HCT116 (cell line): ENCODE data around the gene FILIP1. TPM values are rescaled to one million over a fixed set of nuclear protein-coding genes. Genes with fewer than 3 reads are reported as not detected.

Experiments
- ATAC-seq: fragments of 200-7000 bp; cut with Tn5 transposase; 2 replicates; pipeline ENCODE4 v1.9.1; 2020; ENCODE audit warnings: mild to moderate bottlenecking, moderate library complexity
- BruUV-seq: library from RNA; stranded (reverse); fragments of 400-500 nt; replicated peaks from 2 replicates; lab custom pipeline; 2021; lab: Mats Ljungman, UMichigan
- CTCF ChIA-PET: fragments of 300-600 bp; sonication (Branson Sonifier 250); formaldehyde crosslinking; loops from one replicate; lab custom pipeline; 2021; ENCODE audit warnings: antibody characterized with exemption; lab: Charles Lee
- POLR2A ChIA-PET: fragments of 300-600, 350-600 bp; sonication (Branson Sonifier 250); formaldehyde crosslinking; loops from one replicate; lab custom pipeline; 2021; ENCODE audit warnings: antibody characterized with exemption; lab: Charles Lee
- RAD21 ChIA-PET, 2 experiments: fragments of 300-600 bp; sonication (Branson Sonifier 250); formaldehyde crosslinking; loops; one replicate each; lab custom pipeline; 2023; ENCODE audit warnings: low total read pairs in 2 of 2; ENCODE audit not compliant: uncharacterized antibody in 2 of 2, unreplicated experiment in 2 of 2, low non-redundant PET in 1 of 2; lab: Charles Lee
- DNase-seq: peaks from one replicate; pipeline ENCODE4 v3.0.0-alpha.2; 2010; ENCODE audit warnings: low read depth, low spot score
- H2AFZ ChIP-seq: fragments of 200-600 bp; shearing (Covaris generic), sonication (generic); 2 replicates; pipeline ENCODE4 v1.6.1; 2017; ENCODE audit warnings: low read depth, mixed run types, mixed read lengths, antibody characterized with exemption, low read length; ENCODE audit not compliant: poor library complexity, severe bottlenecking
- H3K27ac ChIP-seq: 2 replicates; pipeline ENCODE4 v1.5.1; 2012; ENCODE audit warnings: low read depth, low read length
- H3K27me3 ChIP-seq: fragments of 200-600 bp; sonication (generic); 2 replicates; pipeline ENCODE4 v1.6.1; 2016; ENCODE audit warnings: mixed run types, low read length, mixed read lengths; ENCODE audit not compliant: insufficient read depth
- H3K36me3 ChIP-seq, 2 experiments: fragments of 200-500 bp in 1 of 2; fragments of 200-600 bp in 1 of 2; sonication (Bioruptor generic) in 1 of 2; sonication (generic) in 1 of 2; 2 replicates each; pipeline versions ENCODE4 v1.5.1 to v1.6.1; 2014 to 2016; ENCODE audit warnings: low read length in 2 of 2, inconsistent platforms in 1 of 2, mixed read lengths in 1 of 2, mixed run types in 1 of 2; ENCODE audit not compliant: insufficient read depth in 2 of 2, control insufficient read depth in 1 of 2
- H3K4me1 ChIP-seq, 2 experiments: fragments of 200-600 bp in 1 of 2; sonication (generic) in 1 of 2; 2 replicates each; pipeline versions ENCODE4 v1.5.1 to v1.6.1; 2012 to 2017; ENCODE audit warnings: low read length in 2 of 2, inconsistent platforms in 1 of 2, mild to moderate bottlenecking in 1 of 2, mixed read lengths in 1 of 2, mixed run types in 1 of 2, moderate library complexity in 1 of 2; ENCODE audit not compliant: insufficient read depth in 2 of 2, control insufficient read depth in 1 of 2
- H3K4me2 ChIP-seq: fragments of 200-600 bp; sonication (generic); 2 replicates; pipeline ENCODE4 v1.6.1; 2017; ENCODE audit warnings: mixed run types, low read length, mixed read lengths
- H3K4me3 ChIP-seq, 2 experiments: fragments of 200-600 bp in 1 of 2; sonication (generic) in 1 of 2; replicated peaks in 1 of 2; 2 replicates each; pipeline ENCODE4 v1.5.1; 2011 to 2016; ENCODE audit warnings: low read length in 2 of 2, control low read depth in 1 of 2, low read depth in 1 of 2, mild to moderate bottlenecking in 1 of 2, mixed read lengths in 1 of 2, mixed run types in 1 of 2
- H3K79me2 ChIP-seq: fragments of 200-600 bp; sonication (generic); 2 replicates; pipeline ENCODE4 v1.6.1; 2017; ENCODE audit warnings: mild to moderate bottlenecking, mixed run types, low read length, moderate library complexity, mixed read lengths; ENCODE audit not compliant: insufficient read depth
- H3K9ac ChIP-seq: fragments of 200-600 bp; sonication (generic); 2 replicates; pipeline ENCODE4 v1.6.1; 2016; ENCODE audit warnings: low read length, mixed read lengths
- H3K9me2 ChIP-seq: fragments of 200-600 bp; sonication (generic), shearing (Covaris generic); 2 replicates; pipeline ENCODE4 v1.6.1; 2017; ENCODE audit warnings: mixed run types, mild to moderate bottlenecking, moderate library complexity; ENCODE audit not compliant: insufficient read depth
- H3K9me3 ChIP-seq, 2 experiments: fragments of 200-500 bp in 1 of 2; fragments of 200-600 bp in 1 of 2; sonication (Bioruptor generic) in 1 of 2; sonication (generic) in 1 of 2; 2 replicates each; pipeline ENCODE4 v1.6.1; 2014 to 2017; ENCODE audit warnings: low read length in 2 of 2, mixed read lengths in 2 of 2, inconsistent platforms in 1 of 2, low read depth in 1 of 2, mild to moderate bottlenecking in 1 of 2, mixed run types in 1 of 2, moderate library complexity in 1 of 2; ENCODE audit not compliant: control insufficient read depth in 1 of 2, insufficient read depth in 1 of 2
- H4K20me1 ChIP-seq: fragments of 200-600 bp; sonication (generic), shearing (Covaris generic); 2 replicates; pipeline ENCODE4 v1.6.1; 2017; ENCODE audit warnings: mixed run types, mild to moderate bottlenecking, moderate library complexity; ENCODE audit not compliant: insufficient read depth
- EGR1 ChIP-seq: IDR thresholded peaks from 2 replicates; pipeline ENCODE4 v1.6.1; 2012; ENCODE audit warnings: low read depth
- EZH2phosphoT487 ChIP-seq: fragments of 200-600 bp; IDR thresholded peaks from 2 replicates; pipeline ENCODE4 v1.6.1; 2018; ENCODE audit warnings: antibody characterized with exemption, borderline replicate concordance
- JUND ChIP-seq: IDR thresholded peaks from 2 replicates; pipeline ENCODE4 v1.6.1; 2012
- SIN3A ChIP-seq: IDR thresholded peaks from 2 replicates; pipeline ENCODE4 v1.6.1; 2012; ENCODE audit warnings: low read depth
- SRF ChIP-seq: IDR thresholded peaks from 2 replicates; pipeline ENCODE4 v1.6.1; 2012; ENCODE audit warnings: low read depth
- ZFX ChIP-seq: fragments of 450-650 bp; IDR thresholded peaks from 2 replicates; pipeline ENCODE4 v1.6.1; 2017
- ZNF274 ChIP-seq: fragments of 200-500 bp; sonication (Bioruptor generic); IDR thresholded peaks from 2 replicates; pipeline ENCODE4 v1.6.1; 2014; ENCODE audit warnings: mild to moderate bottlenecking, low read depth, low read length, inconsistent platforms
- intact Hi-C: fragments of 100-400 bp; cut with micrococcal nuclease; formaldehyde crosslinking; loops from 2 replicates; pipeline ENCODE4 v1.10.0; 2022
- total RNA-seq: library from RNA; stranded (reverse); gene quantifications from one replicate; pipeline ENCODE4 v1.2.1, GENCODE V29; 2021; ENCODE audit not compliant: unreplicated experiment
- TF ChIP-seq, protein P1 (sequence below): IDR thresholded peaks from 2 replicates; pipeline ENCODE4 v1.6.1; 2012
- TF ChIP-seq, protein P2 (sequence below): IDR thresholded peaks from 2 replicates; pipeline ENCODE4 v1.6.1; 2012

The FILIP1 gene
- total RNA-seq, 1 experiment from 2014 or later: 0.05 TPM

DNA sequence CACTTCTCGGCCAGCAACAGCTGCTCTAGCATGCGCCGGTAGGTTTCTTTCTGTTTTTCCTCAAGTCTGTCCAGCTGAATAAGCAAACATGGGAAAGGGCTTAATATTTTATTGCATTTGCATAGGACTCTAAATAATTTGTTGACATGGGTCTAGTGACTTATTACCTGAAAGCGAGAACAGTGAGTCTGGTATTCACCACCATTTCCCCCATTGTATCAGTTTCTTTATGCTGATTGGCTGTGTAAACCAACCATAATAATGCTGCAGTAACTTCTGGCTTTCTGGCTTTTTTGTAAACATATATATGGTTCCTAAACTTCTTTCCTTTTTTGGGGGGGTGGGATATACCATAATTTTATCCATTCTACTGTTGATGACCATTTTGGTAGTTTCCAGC is 140.0 kb downstream of the FILIP1 start:
- TF ChIP-seq EZH2phosphoT487 (no peak), EGR1 (no peak), ZFX (no peak)
- Histone ChIP-seq H3K36me3 (no peaks in the 10 kb centered on the region), H3K4me2 (no peak overlapping the region), H3K4me1 (no peaks in the 10 kb centered on the region), H3K79me2 (no peaks in the 10 kb centered on the region), H3K9me3 (no peaks in the 10 kb centered on the region), H3K27ac (no peak overlapping the region), H3K9me2 (no peaks in the 10 kb centered on the region), H4K20me1 (no peaks in the 10 kb centered on the region), H3K9ac (no peak overlapping the region), H3K27me3 (no peaks in the 10 kb centered on the region), H2AFZ (no peak overlapping the region), H3K4me3 (no peak overlapping the region)
- ATAC-seq (no peak), DNase-seq (no peak)
- intact Hi-C loops: no loop called here
- ChIA-PET RAD21 (no interaction called here), CTCF (interaction anchor here (0.7 kb wide), 1 partner anchor 10 kb away, joined by 4 read pairs; no protein-coding TSS in a partner anchor), POLR2A (no interaction called here)
- no TSS peak for BruUV-seq

DNA sequence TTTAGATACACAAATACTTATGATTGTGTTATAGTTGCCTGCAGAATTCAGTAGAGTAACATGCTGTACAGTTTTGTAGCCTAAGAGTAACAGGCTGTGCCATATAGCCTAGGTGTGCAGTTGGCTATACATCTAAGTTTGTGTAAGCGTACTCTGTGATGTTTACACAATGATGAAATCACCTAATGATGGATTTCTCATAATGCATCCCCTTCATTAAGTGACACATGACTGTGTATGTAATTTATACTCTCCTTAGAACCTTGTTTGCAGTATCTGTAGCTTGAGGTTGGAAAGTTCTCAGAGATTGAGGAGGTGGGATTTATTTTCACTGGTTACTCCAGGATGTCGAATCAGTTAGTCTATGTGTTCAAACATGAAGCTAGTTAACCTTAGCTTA is 142.0 kb downstream of the FILIP1 start:
- BruUV-seq: no TSS peak
- Histone ChIP-seq H3K9me3 (no peaks in the 10 kb centered on the region), H3K4me1 (no peaks in the 10 kb centered on the region), H2AFZ (no peak overlapping the region), H3K79me2 (no peaks in the 10 kb centered on the region), H3K4me2 (no peak overlapping the region), H4K20me1 (no peaks in the 10 kb centered on the region), H3K9ac (no peak overlapping the region), H3K4me3 (no peak overlapping the region), H3K27me3 (no peaks in the 10 kb centered on the region), H3K9me2 (no peaks in the 10 kb centered on the region), H3K36me3 (no peaks in the 10 kb centered on the region), H3K27ac (no peak overlapping the region)
- intact Hi-C loops: no loop called here
- CTCF ChIA-PET: no interaction called here
- RAD21 ChIA-PET: no interaction called here
- no peak for TF ChIP-seq SIN3A
- TF ChIP-seq JUND: no peak
- TF ChIP-seq ZNF274: no peak
- TF ChIP-seq, protein P1, sequence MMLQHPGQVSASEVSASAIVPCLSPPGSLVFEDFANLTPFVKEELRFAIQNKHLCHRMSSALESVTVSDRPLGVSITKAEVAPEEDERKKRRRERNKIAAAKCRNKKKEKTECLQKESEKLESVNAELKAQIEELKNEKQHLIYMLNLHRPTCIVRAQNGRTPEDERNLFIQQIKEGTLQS: no peak
- TF ChIP-seq EGR1: no peak
- TF ChIP-seq, protein P2, sequence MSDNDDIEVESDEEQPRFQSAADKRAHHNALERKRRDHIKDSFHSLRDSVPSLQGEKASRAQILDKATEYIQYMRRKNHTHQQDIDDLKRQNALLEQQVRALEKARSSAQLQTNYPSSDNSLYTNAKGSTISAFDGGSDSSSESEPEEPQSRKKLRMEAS: no peak
- no peak for TF ChIP-seq SRF
- POLR2A ChIA-PET: no interaction called here
- no peak for ATAC-seq
- DNase-seq: no peak
